CD4-positive, alpha-beta T cell treated with Interleukin-17A for 4 hours (primary cell): ENCODE data around the gene ATAD3C.
"Not testable (repeated sequence)": the region's sequence is repeated elsewhere in the genome, so short reads cannot be mapped to it uniquely, and the experiment has no call there.

Experiments
- DNase-seq: peaks from one replicate; pipeline ENCODE4 v3.0.0-alpha.2; 2020; ENCODE audit warnings: mixed read lengths

ATAD3C gene

GRCh38 chr1:1511533-1512285 is 62.2 kb downstream of the ATAD3C start, which contains the start of gene ATAD3A:
TSS of gene ATAD3A (plus strand) at chr1:1512162. CDS start at chr1:1512269, 107 bp downstream.
- DNase-seq: peak; percentile 97

- peak; percentile 24 for DNase-seq
Measured at GRCh38 chr1:1512425-1512824, 62.9 kb downstream of the ATAD3C start.

- not testable (repeated sequence) for DNase-seq
Measured at GRCh38 chr1:1513675-1514074, 64.2 kb downstream of the ATAD3C start.

GRCh38 chr1:1514376-1514775 is 64.9 kb downstream of the ATAD3C start:
- not testable (repeated sequence) for DNase-seq

GRCh38 chr1:1516923-1517322 is 67.4 kb downstream of the ATAD3C start:
- not testable (repeated sequence) for DNase-seq

- DNase-seq: no peak
Measured at GRCh38 chr1:1517973-1518620, 68.6 kb downstream of the ATAD3C start.

GRCh38 chr1:1518621-1519007 is 69.1 kb downstream of the ATAD3C start:
- DNase-seq: not testable (repeated sequence)
